Measurements from ENCODE around the gene TRIM9. TPM values are rescaled to one million over a fixed set of nuclear protein-coding genes. Genes with fewer than 3 reads are reported as not detected.

Gene TRIM9
- total and polyA plus RNA-seq, 2 of the 4 experiments (the other 2 are of a cell fraction) = under 0.01 to 0.09 TPM

DNA sequence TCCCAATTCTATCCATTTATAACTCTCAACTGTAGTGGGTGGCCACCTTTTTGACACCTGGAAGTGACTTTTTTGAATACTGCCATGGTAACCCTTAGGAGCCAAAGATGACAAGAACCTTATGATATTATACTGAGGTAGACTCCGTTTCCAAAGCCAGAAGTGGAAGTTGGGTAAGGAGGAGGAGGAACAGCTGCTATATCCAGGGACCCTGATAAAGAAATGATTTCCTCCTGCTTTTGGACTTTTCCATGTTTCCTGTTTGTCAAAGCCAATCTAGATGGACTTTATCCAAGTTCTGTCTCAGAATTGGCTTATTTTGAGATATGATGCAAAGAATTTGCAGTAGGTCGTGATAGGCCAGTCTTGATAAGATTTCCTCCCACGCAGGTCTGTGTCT is 14.3 kb downstream of the TRIM9 start:
- Histone ChIP-seq H4K20me1 (ENCODE audit: insufficient read depth, low read length) (no peaks in the 10 kb centered on the region), H2BK120ac (ENCODE audit: low read depth, low read length) (no peak overlapping the region), H3K9me1 (ENCODE audit: insufficient read depth, low read length) (no peaks in the 10 kb centered on the region), H2AK9ac (replicated peaks; ENCODE audit: low read depth, low read length, poor library complexity) (no peak overlapping the region), H3K23ac (ENCODE audit: low read depth, low read length) (no peak overlapping the region), H3K4me1 (ENCODE audit: control insufficient read depth, insufficient read depth, low read length) (no peaks in the 10 kb centered on the region), H3K79me1 (ENCODE audit: low read depth in 1 of 2, low read length in 2 of 2) (no peaks in the 10 kb centered on the region), H2AK5ac (ENCODE audit: low read depth, low read length) (no peak overlapping the region), H3K9ac (ENCODE audit: low read depth, low read length) (no peak overlapping the region), H3K4ac (ENCODE audit: low read depth, low read length) (no peak overlapping the region), H2BK20ac (ENCODE audit: low read depth, low read length) (no peak overlapping the region), H3K9me3 (ENCODE audit: control insufficient read depth, insufficient read depth, low read length) (no peaks in the 10 kb centered on the region), H2BK5ac (ENCODE audit: low read depth, low read length, poor library complexity, severe bottlenecking) (no peak overlapping the region), H4K8ac (ENCODE audit: low read depth in 2 of 2, low read length in 2 of 2) (no peak overlapping the region), H2BK15ac (ENCODE audit: low read depth, low read length) (no peak overlapping the region), H4K91ac (ENCODE audit: insufficient read depth, low read depth, low read length) (no peak overlapping the region), H3K56ac (ENCODE audit: extremely low read depth, insufficient read depth, low read length) (no peak overlapping the region), H2AFZ (replicated peaks; ENCODE audit: low read length, poor library complexity) (no peak overlapping the region), H4K5ac (ENCODE audit: low read depth, low read length) (no peak overlapping the region), H3K27me3 (ENCODE audit: control insufficient read depth, insufficient read depth, low read length) (peaks cover 12% of the 10 kb centered on the region), H3K14ac (replicated peaks; ENCODE audit: low read depth, low read length) (no peak overlapping the region), H3K4me3 (ENCODE audit: insufficient read depth, low read depth, low read length) (no peak overlapping the region), H3K18ac (ENCODE audit: low read depth, low read length) (no peak overlapping the region), H3K4me2 (ENCODE audit: low read depth, low read length) (no peak overlapping the region), H3K27ac (ENCODE audit: insufficient read depth, low read length) (no peak overlapping the region), H3K36me3 (ENCODE audit: control insufficient read depth, insufficient read depth, low read length) (no peaks in the 10 kb centered on the region)
- dilution Hi-C loops (cut with HindIII; ENCODE audit: low sequenced_read_pairs, unreplicated experiment) (no loop called here), in situ Hi-C loops (cut with MboI; ENCODE audit: low sequenced_read_pairs) (no loop called here), intact Hi-C loops (cut with micrococcal nuclease) (no loop called here)
- CTCF ChIA-PET = no interaction called here
- no peak for DNase-seq
- BruUV-seq (replicated peaks) = no TSS peak
- no peak for ATAC-seq (ENCODE audit: low read depth)
- WGBS, 2 experiments (ENCODE audit: extremely low coverage in 2 of 2, insufficient read length in 1 of 2) = no CpG with 5 or more reads among the region's 3 CpGs
- TF ChIP-seq RAD21 (IDR thresholded peaks at IDR 0.05; ENCODE audit: low read length) = no peak
- TF ChIP-seq NFE2L2 (IDR thresholded peaks at IDR 0.05; ENCODE audit: low read depth, low read length) = no peak
- no peak for TF ChIP-seq POLR2A (IDR thresholded peaks at IDR 0.05; ENCODE audit: low read depth, low read length)
- TF ChIP-seq RCOR1 (IDR thresholded peaks at IDR 0.05; ENCODE audit: insufficient replicate concordance, low read length) = no peak
- TF ChIP-seq FOS (IDR thresholded peaks at IDR 0.05; ENCODE audit: low read depth, low read length) = no peak
- TF ChIP-seq BHLHE40 (IDR thresholded peaks at IDR 0.05; ENCODE audit: low read depth, low read length) = no peak
- no peak for TF ChIP-seq MXI1 (IDR thresholded peaks at IDR 0.05; ENCODE audit: borderline replicate concordance, low read depth, low read length)
- TF ChIP-seq, protein P1, sequence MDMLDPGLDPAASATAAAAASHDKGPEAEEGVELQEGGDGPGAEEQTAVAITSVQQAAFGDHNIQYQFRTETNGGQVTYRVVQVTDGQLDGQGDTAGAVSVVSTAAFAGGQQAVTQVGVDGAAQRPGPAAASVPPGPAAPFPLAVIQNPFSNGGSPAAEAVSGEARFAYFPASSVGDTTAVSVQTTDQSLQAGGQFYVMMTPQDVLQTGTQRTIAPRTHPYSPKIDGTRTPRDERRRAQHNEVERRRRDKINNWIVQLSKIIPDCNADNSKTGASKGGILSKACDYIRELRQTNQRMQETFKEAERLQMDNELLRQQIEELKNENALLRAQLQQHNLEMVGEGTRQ (IDR thresholded peaks at IDR 0.05; ENCODE audit: low read depth, low read length) = no peak
- TF ChIP-seq CHD1 (IDR thresholded peaks at IDR 0.05; ENCODE audit: low read depth, low read length) = no peak
- TF ChIP-seq MAFK (IDR thresholded peaks at IDR 0.05; ENCODE audit: low read depth, low read length) = no peak
- TF ChIP-seq MAZ (IDR thresholded peaks at IDR 0.05; ENCODE audit: borderline replicate concordance, low read depth, low read length) = no peak
- TF ChIP-seq, protein P2, sequence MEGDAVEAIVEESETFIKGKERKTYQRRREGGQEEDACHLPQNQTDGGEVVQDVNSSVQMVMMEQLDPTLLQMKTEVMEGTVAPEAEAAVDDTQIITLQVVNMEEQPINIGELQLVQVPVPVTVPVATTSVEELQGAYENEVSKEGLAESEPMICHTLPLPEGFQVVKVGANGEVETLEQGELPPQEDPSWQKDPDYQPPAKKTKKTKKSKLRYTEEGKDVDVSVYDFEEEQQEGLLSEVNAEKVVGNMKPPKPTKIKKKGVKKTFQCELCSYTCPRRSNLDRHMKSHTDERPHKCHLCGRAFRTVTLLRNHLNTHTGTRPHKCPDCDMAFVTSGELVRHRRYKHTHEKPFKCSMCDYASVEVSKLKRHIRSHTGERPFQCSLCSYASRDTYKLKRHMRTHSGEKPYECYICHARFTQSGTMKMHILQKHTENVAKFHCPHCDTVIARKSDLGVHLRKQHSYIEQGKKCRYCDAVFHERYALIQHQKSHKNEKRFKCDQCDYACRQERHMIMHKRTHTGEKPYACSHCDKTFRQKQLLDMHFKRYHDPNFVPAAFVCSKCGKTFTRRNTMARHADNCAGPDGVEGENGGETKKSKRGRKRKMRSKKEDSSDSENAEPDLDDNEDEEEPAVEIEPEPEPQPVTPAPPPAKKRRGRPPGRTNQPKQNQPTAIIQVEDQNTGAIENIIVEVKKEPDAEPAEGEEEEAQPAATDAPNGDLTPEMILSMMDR (conservative IDR thresholded peaks at IDR 0.05; ENCODE audit: low read depth, low read length) = no peak
- no peak for TF ChIP-seq RFX5 (IDR thresholded peaks at IDR 0.05; ENCODE audit: low read depth, low read length)
- no peak for TF ChIP-seq CEBPB (IDR thresholded peaks at IDR 0.05; ENCODE audit: low read depth, low read length)
- TF ChIP-seq SMC3 (IDR thresholded peaks at IDR 0.05; ENCODE audit: low read depth, low read length) = no peak
- POLR2A ChIA-PET (ENCODE audit: unreplicated experiment) = no interaction called here

Measured in IMR-90 (cell line).